HPDE6-E6E7 (cell line): ENCODE measurements around the gene RFTN1.

ENCODE experiments used
- DNase-seq: peaks from one replicate; pipeline ENCODE4 v3.0.0; 2011; ENCODE audit warnings: missing footprints; ENCODE audit errors: extremely low spot score

Gene RFTN1

DNA sequence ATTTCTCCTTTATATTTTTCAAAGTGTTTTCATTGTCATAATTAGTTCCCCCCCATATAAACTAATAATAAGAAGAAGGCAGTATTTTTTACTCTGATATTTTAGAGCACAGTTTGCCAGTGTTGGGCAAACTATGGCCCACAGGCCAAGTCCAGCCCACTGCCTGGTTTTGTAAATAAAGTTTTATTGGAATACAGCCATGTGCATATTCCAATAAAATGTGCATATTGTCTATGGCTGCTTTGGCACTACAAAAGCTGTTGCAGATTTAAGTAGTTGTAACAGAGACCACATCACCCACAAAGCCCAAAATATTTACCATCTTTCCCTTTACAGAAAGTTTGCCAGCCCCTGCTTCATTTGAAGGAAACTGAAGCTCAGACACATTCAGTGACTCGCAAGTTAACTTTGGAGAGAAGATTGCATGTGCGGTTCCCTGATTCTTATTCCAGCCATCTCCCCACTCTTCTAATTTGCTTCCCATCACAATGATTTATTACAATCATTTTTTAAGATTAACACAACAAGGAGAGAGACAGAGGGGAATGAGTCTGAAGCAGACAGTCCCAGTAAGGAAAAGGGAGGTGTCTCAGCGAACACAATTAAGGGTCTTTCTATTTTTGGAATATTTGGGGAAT, 48.9 kb downstream of the RFTN1 start:
- no peak for DNase-seq

DNA sequence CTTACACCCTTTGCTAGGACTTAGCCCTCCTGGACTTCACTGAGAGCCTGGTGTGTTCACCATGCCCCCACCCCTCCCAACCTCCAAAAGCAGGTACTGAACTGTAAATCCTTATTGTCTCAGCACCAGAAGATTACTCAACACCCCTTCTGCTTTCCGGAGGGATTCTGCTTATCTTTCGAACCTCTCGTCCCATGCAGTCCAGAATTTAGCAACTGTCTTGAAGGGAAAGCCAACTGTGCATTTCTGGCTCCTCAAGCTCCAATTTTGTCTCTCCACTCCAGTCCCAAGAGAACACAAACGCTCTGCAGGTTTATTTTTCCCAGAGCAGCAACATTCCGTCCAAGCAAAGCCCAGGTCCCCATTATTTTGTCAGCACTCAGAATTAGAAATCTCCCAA, 49.6 kb downstream of the RFTN1 start:
- DNase-seq = no peak

DNA sequence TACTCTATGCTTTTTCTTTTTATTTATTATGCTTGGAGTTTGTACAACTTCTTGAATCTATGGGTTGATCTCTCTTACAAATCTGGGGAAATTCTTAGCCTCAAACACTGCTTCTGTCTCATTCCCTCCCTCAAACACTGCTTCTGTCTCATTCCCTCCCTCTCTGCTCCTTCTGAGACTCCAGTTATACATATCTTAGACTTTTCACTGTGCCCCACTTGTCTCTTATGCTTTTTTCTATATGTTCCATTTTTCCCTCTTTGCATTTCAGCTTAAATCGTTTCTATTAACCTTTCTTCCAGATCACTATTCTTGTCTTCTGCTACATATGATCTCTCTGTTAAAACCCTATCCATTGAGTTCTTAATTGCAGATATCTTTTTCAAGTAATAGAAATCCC, 50.4 kb downstream of the RFTN1 start:
- no peak for DNase-seq

- no peak for DNase-seq
Measured at GRCh38 chr3:16462679-16463078, 50.8 kb downstream of the RFTN1 start.

DNA sequence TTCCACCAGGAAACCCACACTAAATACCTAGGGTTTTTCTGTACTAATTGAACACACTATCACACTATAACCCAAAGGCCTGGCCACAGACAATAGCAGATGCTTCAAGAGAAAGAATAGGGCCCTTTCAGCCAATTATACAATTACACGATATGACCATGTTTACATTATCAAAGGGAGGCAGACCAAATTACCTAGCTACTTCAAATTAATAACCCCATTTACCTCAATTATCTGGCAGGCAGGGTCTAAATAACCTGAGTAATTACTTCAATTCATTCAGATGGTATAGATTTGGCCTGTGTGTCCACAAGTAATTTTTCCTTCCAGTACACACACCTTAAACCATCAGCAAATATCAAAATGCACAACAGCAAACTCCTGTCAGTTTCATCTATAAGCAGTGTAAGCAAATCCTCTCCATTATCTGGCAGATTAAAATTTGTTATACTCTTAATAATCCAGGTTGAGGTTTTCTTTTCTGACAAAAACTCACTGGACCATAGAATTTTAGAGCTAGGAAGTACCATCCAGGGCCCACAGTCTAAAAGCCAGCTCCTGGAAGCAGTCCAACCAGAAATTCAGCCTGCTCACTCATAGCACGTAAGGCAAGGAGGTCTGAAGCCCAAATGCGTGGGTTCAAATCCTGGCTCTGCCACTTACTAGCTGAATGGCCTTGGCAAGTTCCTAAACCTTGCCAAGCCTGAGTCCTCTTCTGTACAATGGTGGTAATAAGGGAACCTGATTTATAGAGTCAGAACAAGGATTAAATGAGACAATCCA, 51.8 kb downstream of the RFTN1 start:
- DNase-seq = no peak

DNA sequence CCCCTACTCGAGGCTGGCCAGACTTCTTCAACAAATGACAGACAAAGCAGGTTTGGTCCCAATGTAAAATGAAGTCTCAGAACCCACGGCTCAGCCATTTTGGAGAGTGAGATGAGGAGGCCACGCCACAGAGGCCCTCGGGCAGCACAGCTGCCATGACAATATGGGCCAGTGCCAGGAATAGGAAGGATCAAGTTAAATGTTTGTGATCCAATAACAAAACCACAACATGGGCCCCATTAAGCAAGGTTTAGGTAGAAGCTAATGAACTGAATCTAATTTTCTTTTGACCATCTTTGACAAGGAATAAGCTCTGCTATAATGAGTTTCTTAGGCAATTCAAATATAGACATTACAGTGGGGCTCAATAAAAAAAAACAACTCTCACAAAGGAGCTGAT, 52.6 kb downstream of the RFTN1 start:
- no peak for DNase-seq

- no peak for DNase-seq
Measured at GRCh38 chr3:16460273-16460672, 53.2 kb downstream of the RFTN1 start.

GRCh38 chr3:16456784-16457415, 56.6 kb downstream of the RFTN1 start:
- DNase-seq = no peak

DNA sequence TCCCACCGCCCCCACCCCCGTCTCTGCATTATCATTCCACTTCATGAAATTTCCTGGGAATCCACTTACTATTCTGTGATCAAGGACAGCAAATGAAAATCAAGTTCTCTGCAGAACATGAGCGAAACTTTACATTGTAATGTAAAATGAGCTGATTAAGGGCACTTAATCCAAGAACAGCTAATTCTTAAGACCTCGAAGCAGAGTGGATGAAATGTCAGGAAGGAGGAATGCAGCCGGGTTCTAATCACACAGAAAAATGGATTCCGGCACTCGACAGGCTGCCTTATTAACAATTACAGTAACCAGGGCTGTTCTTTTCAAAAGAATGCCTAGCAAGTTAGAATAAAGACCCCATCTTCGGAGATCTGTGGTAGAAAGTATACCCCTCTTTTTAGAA, 57.5 kb downstream of the RFTN1 start:
- no peak for DNase-seq

DNA sequence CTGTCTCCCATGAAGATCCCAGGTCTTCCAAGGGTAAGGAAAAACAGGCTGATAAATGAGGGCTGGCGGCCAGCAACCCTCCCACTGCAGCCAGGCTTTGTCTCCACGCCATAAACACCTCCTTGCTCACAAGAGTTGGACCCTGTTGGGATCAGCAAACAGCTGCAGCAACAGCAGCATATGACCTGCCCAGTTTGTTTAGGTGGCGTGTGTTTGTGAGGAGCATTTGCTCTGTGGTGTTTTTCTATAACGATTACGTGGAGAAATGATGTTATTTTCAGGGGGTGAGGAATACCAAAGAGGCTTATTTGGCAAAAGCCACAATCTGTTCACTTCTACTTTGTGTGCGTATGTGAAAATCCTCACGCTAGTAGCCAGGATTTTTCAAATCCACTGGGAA, 58.5 kb downstream of the RFTN1 start:
- no peak for DNase-seq

DNA sequence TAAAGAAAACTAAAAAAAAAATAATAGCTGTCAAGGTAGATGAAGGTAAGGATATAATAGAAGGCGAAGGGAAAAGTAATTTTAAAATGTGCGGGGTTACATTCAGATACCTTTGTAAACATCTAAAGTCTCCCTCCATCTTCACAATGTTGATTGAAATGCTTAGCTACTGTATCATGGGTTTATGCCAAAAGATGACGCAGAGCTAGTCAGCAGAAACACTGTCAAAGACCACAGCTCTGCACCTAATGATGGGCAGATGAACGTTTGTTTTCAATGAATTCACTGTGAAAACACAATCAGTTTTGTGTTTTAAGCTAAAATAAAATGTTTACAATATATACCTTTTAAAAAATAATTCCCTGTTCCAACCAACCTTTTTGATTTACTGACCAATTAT, 61.2 kb downstream of the RFTN1 start:
- no peak for DNase-seq

DNA sequence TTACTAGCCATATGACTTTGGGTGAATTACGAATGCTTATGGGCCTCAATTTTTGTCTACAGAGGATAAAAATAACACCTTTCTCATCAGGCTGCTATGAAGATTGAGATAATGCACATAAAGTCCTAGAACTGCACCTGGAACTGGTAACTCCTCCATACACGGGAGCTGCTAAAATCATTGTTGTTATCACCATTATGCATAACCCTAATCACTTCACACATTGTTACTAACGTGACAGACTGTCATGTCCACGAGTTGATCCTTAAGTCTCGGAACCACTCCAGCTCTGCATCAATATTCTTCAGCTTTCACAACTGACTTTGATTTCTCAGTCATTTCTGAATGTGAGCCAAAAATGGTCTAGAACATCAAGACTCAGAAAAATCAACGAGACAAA, 64.1 kb downstream of the RFTN1 start:
- DNase-seq = no peak

GRCh38 chr3:16448639-16449070, 64.8 kb downstream of the RFTN1 start:
- peak; percentile 25 for DNase-seq

GRCh38 chr3:16447135-16447534, 66.4 kb downstream of the RFTN1 start:
- DNase-seq = no peak

DNA sequence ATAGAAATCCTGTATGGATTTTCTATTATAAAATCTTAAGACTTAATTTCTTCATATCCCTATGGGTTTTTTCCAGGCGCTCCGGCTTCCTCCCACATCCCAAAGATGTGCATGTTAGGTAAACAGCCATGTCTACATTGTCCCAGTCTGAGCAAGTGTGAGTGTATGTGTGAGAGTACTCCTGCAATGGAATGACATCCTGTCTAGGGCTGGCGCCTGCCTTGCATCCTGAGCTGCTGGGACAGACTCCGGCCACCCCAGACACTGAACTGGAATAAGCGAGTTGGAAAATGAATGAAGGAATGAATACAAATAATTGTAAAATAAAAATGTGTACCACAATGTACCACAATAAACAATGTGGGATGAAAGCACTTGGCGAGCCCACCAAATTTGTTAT, 69.2 kb downstream of the RFTN1 start:
- DNase-seq = no peak

- DNase-seq = no peak
Measured at GRCh38 chr3:16442730-16443129, 70.8 kb downstream of the RFTN1 start.

- no peak for DNase-seq
Measured at GRCh38 chr3:16441371-16441875, 72.1 kb downstream of the RFTN1 start.

DNA sequence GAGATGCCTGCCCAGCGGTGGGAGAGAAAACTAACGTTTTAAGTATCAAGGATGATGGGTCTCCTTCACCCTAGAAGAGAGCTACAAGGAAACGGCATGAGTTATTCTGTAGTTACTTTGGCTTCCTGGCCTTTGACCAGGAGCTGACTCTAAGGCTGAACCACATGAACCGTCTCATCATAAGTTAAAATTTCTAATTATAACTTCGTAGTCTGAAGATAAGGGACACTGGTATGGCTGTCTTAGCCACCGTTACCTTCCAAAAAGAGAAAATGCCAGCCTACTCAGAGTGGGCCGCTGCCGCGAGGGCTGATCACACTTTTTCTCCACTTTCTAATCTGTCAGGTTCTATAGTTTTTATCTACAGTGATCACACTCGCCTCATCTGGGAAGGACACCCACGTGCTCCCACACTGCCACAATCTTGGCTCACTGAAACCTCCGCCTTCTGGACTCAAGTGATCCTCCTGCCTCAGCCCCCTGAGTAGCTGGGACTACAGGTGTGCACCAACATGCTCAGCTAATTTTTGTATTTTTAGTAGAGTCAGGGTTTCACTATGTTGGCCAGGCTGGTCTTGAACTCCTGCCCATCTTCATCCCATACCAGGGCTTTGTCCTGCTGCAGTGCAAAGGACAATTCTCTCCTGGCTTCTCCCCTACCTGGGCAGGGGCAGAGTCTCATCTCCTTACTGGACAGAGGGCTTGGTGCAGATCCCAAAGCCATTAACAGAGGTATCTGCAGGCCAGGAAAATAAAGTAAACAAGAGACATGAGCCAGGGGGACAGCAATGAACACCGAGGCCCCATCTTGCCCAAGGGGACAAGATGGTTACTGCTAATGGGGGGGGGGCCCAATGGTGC, 73.4 kb downstream of the RFTN1 start:
- no peak for DNase-seq

- DNase-seq = no peak
Measured at GRCh38 chr3:16439163-16439847, 74.2 kb downstream of the RFTN1 start.

GRCh38 chr3:16437640-16438039, 75.9 kb downstream of the RFTN1 start:
- DNase-seq = no peak

DNA sequence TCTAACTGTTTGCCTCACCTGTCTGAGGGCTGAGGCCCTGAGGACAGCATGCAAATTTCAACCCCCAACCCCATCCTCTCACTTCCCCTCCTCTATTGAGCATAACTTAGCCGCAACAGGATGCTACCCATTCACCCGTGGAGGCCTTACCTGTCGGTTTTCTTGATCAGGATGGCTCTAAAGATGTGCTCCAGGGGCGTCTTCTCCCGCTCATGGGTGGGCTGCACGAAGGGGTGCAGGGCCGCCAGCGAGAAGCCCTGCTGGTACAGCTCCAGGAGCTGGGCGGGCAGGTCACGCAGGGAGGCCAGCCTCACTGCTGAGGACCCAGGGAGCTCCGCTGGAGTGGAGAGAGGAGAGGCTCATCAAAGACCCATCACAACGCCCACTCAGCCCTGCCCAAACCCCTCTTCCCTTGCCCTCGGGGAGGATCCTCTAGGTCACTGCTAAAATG, 79.8 kb downstream of the RFTN1 start:
- DNase-seq = no peak
